GM13976 (cell line): ENCODE results near the gene SNX21.

Experiments used
- DNase-seq: peaks from one replicate; pipeline ENCODE4 v3.0.0; 2012; ENCODE audit warnings: low spot score
- in situ Hi-C: fragments of 300-500 bp; cut with MboI; formaldehyde crosslinking; loops from one replicate; pipeline ENCODE4 v1.12.0; 2022; ENCODE audit warnings: low sequenced_read_pairs, mixed read lengths, inconsistent platforms; ENCODE audit not compliant: unreplicated experiment
- TF ChIP-seq, protein P1 (sequence below): IDR thresholded peaks from 2 replicates; pipeline ENCODE4 v1.5.1; 2012; ENCODE audit warnings: borderline replicate concordance, mild to moderate bottlenecking; ENCODE audit not compliant: insufficient read depth; ENCODE audit errors: extremely low read depth, missing control alignments, control extremely low read depth

The SNX21 gene

DNA sequence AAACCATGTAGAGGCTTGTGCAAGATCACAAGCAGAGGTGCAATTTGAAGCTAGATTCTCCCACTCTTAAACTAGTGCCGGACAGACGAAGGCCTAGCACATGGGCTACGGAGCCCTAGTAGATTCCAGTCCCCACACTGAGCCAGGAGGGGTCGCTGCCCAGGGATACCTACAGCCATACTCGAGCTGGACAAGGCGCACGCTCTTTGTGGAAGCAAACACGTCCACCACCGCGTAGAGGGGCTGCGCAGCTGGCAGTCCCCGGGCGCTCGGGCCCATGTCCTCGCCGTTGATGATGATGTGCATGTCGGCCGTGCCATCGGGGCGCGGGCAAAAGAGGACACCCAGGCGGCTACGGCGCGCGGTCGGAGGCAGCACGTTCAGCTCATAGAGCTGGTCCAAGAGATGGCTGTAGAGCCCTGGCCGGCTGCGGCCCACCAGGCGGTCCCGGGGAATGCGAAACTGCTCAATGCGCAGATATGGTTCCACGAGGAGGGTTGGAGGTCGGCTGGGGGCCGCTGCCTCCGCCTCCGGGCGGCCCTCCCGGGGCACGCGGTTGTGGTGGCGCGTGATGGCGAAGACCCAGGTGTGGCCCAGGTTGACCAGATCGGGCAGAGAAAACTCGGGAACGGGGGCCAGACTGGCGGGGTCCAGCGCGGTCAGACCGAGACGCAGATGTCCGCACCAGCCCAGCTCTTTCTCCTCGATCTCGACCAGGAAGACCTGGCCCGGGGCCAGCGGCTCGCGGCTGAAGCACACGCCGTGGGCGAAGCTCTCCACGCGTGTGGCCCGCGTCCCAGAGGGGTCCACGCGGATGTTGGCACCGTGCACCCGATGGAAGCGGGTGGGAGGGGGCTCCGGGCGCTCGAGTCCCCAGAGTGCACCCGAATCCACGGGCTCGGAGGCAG lies 56.7 kb downstream of the SNX21 start:
- TF ChIP-seq, protein P1, sequence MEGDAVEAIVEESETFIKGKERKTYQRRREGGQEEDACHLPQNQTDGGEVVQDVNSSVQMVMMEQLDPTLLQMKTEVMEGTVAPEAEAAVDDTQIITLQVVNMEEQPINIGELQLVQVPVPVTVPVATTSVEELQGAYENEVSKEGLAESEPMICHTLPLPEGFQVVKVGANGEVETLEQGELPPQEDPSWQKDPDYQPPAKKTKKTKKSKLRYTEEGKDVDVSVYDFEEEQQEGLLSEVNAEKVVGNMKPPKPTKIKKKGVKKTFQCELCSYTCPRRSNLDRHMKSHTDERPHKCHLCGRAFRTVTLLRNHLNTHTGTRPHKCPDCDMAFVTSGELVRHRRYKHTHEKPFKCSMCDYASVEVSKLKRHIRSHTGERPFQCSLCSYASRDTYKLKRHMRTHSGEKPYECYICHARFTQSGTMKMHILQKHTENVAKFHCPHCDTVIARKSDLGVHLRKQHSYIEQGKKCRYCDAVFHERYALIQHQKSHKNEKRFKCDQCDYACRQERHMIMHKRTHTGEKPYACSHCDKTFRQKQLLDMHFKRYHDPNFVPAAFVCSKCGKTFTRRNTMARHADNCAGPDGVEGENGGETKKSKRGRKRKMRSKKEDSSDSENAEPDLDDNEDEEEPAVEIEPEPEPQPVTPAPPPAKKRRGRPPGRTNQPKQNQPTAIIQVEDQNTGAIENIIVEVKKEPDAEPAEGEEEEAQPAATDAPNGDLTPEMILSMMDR: peak; percentile 40
- DNase-seq: peak; percentile 74
- in situ Hi-C loops: no loop called here

DNA sequence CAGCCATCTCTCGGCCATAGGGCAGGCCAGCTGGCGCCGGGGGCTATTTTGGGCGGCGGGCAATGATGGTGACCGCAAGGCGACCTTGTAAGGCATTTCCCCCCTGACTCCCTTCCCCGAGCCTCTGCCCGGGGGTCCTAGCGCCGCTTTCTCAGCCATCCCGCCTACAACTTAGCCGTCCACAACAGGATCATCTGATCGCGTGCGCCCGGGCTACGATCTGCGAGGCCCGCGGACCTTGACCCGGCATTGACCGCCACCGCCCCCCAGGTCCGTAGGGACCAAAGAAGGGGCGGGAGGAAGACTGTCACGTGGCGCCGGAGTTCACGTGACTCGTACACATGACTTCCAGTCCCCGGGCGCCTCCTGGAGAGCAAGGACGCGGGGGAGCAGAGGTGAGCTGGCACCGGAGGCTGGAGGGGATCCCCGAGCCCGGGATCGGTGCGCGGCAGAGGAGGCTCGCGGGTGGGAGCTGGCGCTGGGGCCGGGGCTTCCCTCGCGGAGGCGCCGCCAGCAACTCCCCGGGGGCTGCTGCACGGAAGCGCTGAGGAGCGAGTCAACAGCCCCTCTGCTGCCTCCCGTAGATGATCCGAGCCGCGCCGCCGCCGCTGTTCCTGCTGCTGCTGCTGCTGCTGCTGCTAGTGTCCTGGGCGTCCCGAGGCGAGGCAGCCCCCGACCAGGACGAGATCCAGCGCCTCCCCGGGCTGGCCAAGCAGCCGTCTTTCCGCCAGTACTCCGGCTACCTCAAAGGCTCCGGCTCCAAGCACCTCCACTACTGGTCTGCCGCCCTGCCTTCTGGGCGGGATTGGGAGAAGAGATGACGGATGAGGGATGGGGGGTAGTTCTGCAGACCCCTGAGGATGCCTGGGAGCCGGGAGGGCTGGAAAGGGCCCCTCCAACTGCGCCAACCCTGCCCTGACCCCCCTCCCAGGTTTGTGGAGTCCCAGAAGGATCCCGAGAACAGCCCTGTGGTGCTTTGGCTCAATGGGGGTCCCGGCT lies 57.7 kb downstream of the SNX21 start, which contains the start of the genes CTSA and NEURL2:
CTSA (plus strand) TSS at position 351 of the 999 bp plus-strand sequence; CDS start at position 585, 234 bp downstream.
NEURL2 (minus strand) TSS at position 224 of the 999 bp plus-strand sequence; CDS start at position 7, 217 bp downstream.
- DNase-seq: peak; percentile 99
- TF ChIP-seq, protein P1: no peak
- in situ Hi-C loops: no loop called here

DNA sequence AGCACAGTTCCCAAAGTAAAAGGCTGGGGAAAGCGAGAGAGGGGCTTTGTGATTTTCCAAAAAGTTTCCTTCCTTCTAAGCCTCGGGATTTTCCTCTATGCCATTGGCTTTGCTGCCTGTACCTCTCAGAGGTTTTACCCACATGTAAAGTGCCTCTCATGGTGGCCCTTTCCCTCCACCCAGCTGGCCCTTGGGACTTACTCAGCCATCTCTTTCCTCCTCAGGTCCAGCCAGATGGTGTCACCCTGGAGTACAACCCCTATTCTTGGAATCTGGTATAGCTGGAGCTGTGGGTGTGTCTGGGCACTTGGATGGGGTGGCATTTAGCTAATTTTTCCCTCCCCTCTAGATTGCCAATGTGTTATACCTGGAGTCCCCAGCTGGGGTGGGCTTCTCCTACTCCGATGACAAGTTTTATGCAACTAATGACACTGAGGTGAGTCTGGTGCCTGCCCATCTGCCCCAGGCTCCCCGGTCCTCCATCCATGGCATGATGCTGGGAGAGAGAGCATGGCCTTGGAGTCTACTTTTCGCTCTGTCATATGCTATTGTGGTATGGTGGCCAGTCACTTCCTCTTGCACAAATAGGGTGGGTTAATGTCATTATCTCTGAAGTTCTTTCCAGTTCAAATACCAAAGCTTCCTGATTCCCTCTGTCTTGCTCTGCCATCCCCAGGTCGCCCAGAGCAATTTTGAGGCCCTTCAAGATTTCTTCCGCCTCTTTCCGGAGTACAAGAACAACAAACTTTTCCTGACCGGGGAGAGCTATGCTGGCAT lies 58.6 kb downstream of the SNX21 start:
- DNase-seq: no peak
- TF ChIP-seq, protein P1: no peak
- in situ Hi-C loops: no loop called here
